ENCODE results near the gene FSIP1. TPM values are rescaled to one million over a fixed set of nuclear protein-coding genes. Genes with fewer than 3 reads are reported as not detected.
A peak's percentile ranks its signal among the peaks of the same experiment; 100 is the strongest.

The FSIP1 gene
- total RNA-seq, 4 donors from 2014 or later, result 1.9 to 8.6 (median 5.6) TPM; not detected in 1

DNA sequence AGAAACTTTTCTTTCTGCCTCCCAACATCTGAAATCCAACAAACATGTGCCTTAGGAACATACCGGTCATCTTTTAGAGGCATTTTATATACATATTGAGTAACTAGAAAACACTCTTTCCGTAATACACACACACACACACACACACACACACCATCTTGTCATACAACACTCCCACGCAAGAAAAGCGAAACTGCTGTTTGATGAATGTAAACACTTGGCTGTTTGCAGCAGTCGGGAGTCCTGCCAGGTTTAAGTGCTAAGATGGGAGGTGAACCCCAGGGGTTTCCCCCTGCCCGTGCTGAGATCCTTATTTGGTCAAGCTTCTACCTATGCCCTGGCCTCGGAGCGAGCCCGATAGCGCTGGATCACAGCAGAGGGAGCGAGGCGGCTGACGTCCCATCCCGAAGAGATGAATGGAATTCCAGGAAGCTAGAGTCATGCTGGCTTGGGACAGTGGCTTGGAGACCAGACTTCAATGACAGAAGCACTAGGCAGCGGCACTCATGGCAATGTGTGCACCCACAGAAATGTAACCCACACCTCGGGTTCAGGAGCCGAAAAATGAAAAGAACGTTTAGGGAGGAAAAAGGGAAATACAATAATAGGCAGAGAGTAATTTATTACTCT is 203.0 kb downstream of the FSIP1 start:
- peak; percentile 49 for DNase-seq
- peak overlapping the region in 3 of 4 donors; percentile 55 to 83 (median 57) for H3K4me3 ChIP-seq
- H3K36me3 ChIP-seq, result peaks cover 0 to 12% (median 0%) of the 10 kb centered on the region in 4 donors
- peaks cover 0 to 46% (median 31%) of the 10 kb centered on the region in 4 donors for H3K4me1 ChIP-seq
- TF ChIP-seq CTCF (IDR thresholded peaks at IDR 0.05) (no peak), POLR2AphosphoS5 (IDR thresholded peaks at IDR 0.05) (peak in 2 of 3 donors; percentile 49 to 53)
- WGBS, 2 donors (ENCODE audit: low coverage in 1 of 2), result 46 to 52% methylated on average over 12 to 18 of the region's 18 CpGs
- no peaks in the 10 kb centered on the region for H3K9me3 ChIP-seq
- in situ Hi-C loops (cut with MboI; ENCODE audit: low pct_ligation_motif_present in 1 of 4, low pct_unique_long_range_greater_than_20kb in 1 of 4, low sequenced_read_pairs in 3 of 4) (loop anchor here (10.0 to 25.0 kb wide), 8 partner anchors 183 to 875 kb away; no protein-coding TSS in a partner anchor), intact Hi-C loops (cut with DNase I; ENCODE audit: low total_unique reads) (loop anchor here (1.0 to 5.0 kb wide), 3 partner anchors 107 to 761 kb away; no protein-coding TSS in a partner anchor)
- H3K27ac ChIP-seq, result peak overlapping the region; percentile 86 to 97 (median 95)
- no peaks in the 10 kb centered on the region for H3K27me3 ChIP-seq

- in situ Hi-C loops (cut with MboI; ENCODE audit: low pct_ligation_motif_present in 1 of 4, low pct_unique_long_range_greater_than_20kb in 1 of 4, low sequenced_read_pairs in 3 of 4), result loop anchor here (10.0 to 25.0 kb wide), 6 partner anchors 183 to 867 kb away; no protein-coding TSS in a partner anchor
- TF ChIP-seq POLR2AphosphoS5 (IDR thresholded peaks at IDR 0.05) (no peak), CTCF (IDR thresholded peaks at IDR 0.05) (peak in 1 of 5 experiments; percentile 25)
- intact Hi-C loops (cut with DNase I; ENCODE audit: low total_unique reads), result no loop called here
These were observed 203.7 kb downstream of the FSIP1 start for GRCh38 chr15:39578851-39579486.

DNA sequence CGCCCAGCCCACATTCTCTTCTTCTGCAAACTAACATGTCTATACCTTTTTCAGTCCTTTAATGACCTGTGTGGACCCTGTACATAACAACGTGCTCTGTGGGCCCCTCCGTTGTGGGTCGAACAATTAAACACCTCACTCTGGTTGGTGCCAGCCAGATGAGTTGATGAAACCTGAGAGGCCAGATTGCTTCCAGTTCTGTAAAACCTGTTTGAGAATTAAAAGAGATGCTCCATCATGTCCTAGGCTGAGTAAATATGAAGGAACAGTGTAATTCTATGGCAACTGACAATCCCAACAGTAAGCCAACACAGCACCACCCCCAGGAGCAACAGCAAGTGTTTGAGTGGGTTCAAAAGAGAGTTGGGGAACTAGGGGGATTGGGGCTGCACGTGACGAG is 207.5 kb downstream of the FSIP1 start:
- H3K4me1 ChIP-seq, result peaks cover 0 to 28% (median 11%) of the 10 kb centered on the region in 4 donors
- intact Hi-C loops (cut with DNase I; ENCODE audit: low total_unique reads), result no loop called here
- in situ Hi-C loops (cut with MboI; ENCODE audit: low pct_ligation_motif_present in 1 of 4, low pct_unique_long_range_greater_than_20kb in 1 of 4, low sequenced_read_pairs in 3 of 4), result loop anchor here (10.0 to 25.0 kb wide), 6 partner anchors 187 to 863 kb away; no protein-coding TSS in a partner anchor
- no peak overlapping the region for H3K27ac ChIP-seq
- no peak for DNase-seq
- H3K9me3 ChIP-seq, result no peaks in the 10 kb centered on the region
- 82 to 90% methylated on average over 2 to 6 of the region's 6 CpGs for WGBS, 2 donors (ENCODE audit: low coverage in 1 of 2)
- TF ChIP-seq POLR2AphosphoS5 (IDR thresholded peaks at IDR 0.05) (no peak), EP300 (IDR thresholded peaks at IDR 0.05; ENCODE audit: low read depth) (no peak), POLR2A (IDR thresholded peaks at IDR 0.05) (no peak), CTCF (IDR thresholded peaks at IDR 0.05) (no peak)
- H3K4me3 ChIP-seq, result no peak overlapping the region
- no peaks in the 10 kb centered on the region for H3K36me3 ChIP-seq
- no peaks in the 10 kb centered on the region for H3K27me3 ChIP-seq

More at GRCh38 chr15:39578851-39579486, 203.7 kb downstream of the FSIP1 start:
- Histone ChIP-seq H3K4me1 (peaks cover 0 to 42% (median 27%) of the 10 kb centered on the region in 4 donors), H3K27me3 (no peaks in the 10 kb centered on the region), H3K9me3 (no peaks in the 10 kb centered on the region), H3K36me3 (peaks cover 0 to 7% (median 0%) of the 10 kb centered on the region in 4 donors), H3K4me3 (peak overlapping the region in 3 of 4 donors; percentile 55 to 83 (median 57)), H3K27ac (peak overlapping the region; percentile 86 to 97 (median 95))
- DNase-seq, result no peak
- WGBS, 2 donors (ENCODE audit: low coverage in 1 of 2), result 71 to 80% methylated on average over 4 to 5 of the region's 5 CpGs

DNA sequence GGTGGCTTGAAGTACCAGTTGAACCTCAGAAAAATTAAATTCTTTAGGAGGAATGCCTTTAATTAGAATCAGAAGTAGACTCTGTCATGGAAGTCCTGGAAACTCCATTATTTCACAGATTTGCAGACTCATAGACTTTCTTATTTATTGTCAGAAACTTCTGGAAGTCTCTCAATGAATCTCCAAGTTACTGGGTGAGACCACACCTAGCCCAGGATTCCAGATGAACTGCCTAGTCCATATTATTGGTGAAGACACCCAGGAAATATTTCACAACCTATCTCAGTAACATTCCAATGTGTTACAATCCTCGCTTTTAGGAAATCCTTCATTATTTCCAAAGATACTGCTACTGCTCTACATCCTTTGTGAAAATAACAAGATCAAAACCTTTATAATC is 208.2 kb downstream of the FSIP1 start:
- peaks cover 0 to 23% (median 11%) of the 10 kb centered on the region in 4 donors for H3K4me1 ChIP-seq
- H3K4me3 ChIP-seq, result no peak overlapping the region
- no peak for TF ChIP-seq POLR2AphosphoS5 (IDR thresholded peaks at IDR 0.05)
- no peak for TF ChIP-seq EP300 (IDR thresholded peaks at IDR 0.05; ENCODE audit: low read depth)
- TF ChIP-seq POLR2A (IDR thresholded peaks at IDR 0.05), result no peak
- TF ChIP-seq CTCF (IDR thresholded peaks at IDR 0.05), result no peak
- no peak for DNase-seq
- in situ Hi-C loops (cut with MboI; ENCODE audit: low pct_ligation_motif_present in 1 of 4, low pct_unique_long_range_greater_than_20kb in 1 of 4, low sequenced_read_pairs in 3 of 4) (loop anchor here in 3 of 4 donors (10.0 to 25.0 kb wide), 5 partner anchors 260 to 760 kb away; no protein-coding TSS in a partner anchor), intact Hi-C loops (cut with DNase I; ENCODE audit: low total_unique reads) (no loop called here)
- H3K27me3 ChIP-seq, result no peaks in the 10 kb centered on the region
- no peaks in the 10 kb centered on the region for H3K9me3 ChIP-seq
- WGBS, 2 donors (ENCODE audit: low coverage in 1 of 2), result 85 to 100% methylated on average over 1 of the region's 1 CpG
- no peaks in the 10 kb centered on the region for H3K36me3 ChIP-seq
- H3K27ac ChIP-seq, result peak overlapping the region in 1 of 4 donors; percentile 10
